ENCODE data around the gene ZIM2.

Gene ZIM2

GRCh38 chr19:56811480-56811879, 29.0 kb downstream of the ZIM2 start:
- DNase-seq (ENCODE audit: insufficient read length, low spot score) = no peak
- no peak for FAIRE-seq

GRCh38 chr19:56810260-56810659, 30.3 kb downstream of the ZIM2 start:
- DNase-seq (ENCODE audit: insufficient read length, low spot score) = no peak
- FAIRE-seq = no peak

GRCh38 chr19:56808717-56809392, 31.7 kb downstream of the ZIM2 start:
- no peak for FAIRE-seq
- DNase-seq (ENCODE audit: insufficient read length, low spot score) = no peak

GRCh38 chr19:56806639-56807038, 33.9 kb downstream of the ZIM2 start:
- DNase-seq (ENCODE audit: insufficient read length, low spot score) (no peak), FAIRE-seq (no peak)

GRCh38 chr19:56778351-56778750, 62.2 kb downstream of the ZIM2 start:
- no peak for FAIRE-seq
- no peak for DNase-seq (ENCODE audit: insufficient read length, low spot score)

DNA sequence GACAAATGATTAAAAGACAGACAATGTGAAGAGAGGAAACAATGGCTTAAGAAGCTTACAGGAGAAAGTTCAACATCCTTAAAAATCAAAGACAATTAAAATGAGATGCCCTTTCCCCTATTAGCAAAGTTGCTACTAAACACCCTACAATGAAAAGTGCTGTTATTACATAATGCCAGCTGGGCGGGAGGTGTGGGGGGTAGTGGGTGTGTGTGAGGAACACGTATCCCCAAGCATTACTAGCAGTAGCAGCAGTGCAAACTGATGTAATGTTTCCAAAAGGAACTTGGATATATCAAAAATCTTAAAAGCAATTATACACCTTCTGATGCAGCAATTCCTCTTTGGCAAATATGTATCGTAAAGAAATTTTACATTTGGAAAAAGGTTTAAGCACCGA, 70.9 kb downstream of the ZIM2 start:
- no peak for DNase-seq (ENCODE audit: insufficient read length, low spot score)
- FAIRE-seq = no peak

DNA sequence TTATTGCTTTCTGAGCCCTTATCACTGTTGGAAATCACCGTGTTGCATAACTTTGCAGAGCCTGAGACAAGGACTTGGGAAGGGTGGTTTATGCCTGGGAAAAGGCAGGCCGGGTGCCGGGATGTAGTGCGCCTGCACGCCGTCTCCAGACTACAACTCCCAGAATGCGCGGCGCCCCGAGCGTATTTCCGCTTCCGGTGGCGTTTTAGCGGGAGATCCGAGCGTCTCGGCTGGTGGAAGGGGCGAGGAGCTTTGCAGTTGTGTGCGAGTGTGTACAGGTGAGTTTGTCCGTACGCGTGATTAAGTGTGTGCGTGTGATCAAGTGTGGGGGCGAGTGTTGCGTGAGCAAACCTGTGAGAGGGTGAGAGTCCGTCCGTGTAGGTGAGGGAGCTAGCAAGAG, 75.4 kb downstream of the ZIM2 start:
- DNase-seq (ENCODE audit: insufficient read length, low spot score) (no peak), FAIRE-seq (no peak)

DNA sequence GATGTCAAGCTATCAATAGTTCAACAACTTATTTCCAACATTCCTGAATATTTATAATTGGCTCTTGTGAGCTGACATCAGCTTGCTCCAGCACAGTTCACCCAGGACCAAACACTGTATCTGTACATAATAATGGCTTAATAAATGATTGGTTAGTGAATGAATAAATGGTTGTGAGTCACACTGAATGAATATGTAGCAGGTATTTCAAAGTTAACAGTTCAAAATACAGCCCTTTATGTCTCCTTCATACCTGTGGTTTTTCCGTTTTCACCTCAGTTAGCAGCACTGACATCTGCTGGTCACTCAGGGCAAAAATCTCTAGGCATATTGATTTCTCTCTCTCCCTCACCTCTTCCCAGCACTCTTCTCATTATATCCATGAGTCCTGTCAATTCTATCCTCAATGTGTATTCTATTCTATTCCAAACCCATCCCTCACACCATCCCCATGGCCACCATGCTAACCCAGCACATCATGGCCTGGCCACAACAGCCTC, 76.3 kb downstream of the ZIM2 start:
- FAIRE-seq = no peak

DNA sequence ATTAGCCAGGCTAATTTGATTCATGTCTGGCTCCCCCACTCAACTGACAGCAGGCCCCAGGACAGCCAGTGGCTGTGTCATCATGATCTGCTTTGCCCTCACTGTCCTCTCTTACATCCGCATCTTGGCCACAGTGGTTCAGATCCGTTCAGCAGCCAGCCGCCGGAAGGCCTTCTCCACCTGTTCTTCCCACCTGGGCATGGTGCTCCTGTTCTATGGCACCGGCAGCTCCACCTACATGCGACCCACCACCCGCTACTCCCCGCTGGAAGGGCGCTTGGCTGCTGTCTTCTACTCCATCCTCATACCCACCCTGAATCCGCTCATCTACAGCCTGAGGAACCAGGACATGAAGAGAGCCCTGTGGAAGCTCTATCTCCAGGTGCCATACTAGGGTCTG, 79.7 kb downstream of the ZIM2 start:
- DNase-seq (ENCODE audit: insufficient read length, low spot score) (no peak), FAIRE-seq (no peak)

More for the DNA sequence above, 76.3 kb downstream of the ZIM2 start:
- DNase-seq (ENCODE audit: insufficient read length, low spot score) = no peak

GRCh38 chr19:56759531-56759930, 81.0 kb downstream of the ZIM2 start:
- DNase-seq (ENCODE audit: insufficient read length, low spot score) (no peak), FAIRE-seq (no peak)

- FAIRE-seq (no peak), DNase-seq (ENCODE audit: insufficient read length, low spot score) (no peak)
Measured at GRCh38 chr19:56751078-56751489, 89.4 kb downstream of the ZIM2 start.

GRCh38 chr19:56750658-56751057, 89.9 kb downstream of the ZIM2 start:
- DNase-seq (ENCODE audit: insufficient read length, low spot score) = no peak
- FAIRE-seq = no peak

GRCh38 chr19:56748378-56748777, 92.1 kb downstream of the ZIM2 start:
- no peak for FAIRE-seq

DNA sequence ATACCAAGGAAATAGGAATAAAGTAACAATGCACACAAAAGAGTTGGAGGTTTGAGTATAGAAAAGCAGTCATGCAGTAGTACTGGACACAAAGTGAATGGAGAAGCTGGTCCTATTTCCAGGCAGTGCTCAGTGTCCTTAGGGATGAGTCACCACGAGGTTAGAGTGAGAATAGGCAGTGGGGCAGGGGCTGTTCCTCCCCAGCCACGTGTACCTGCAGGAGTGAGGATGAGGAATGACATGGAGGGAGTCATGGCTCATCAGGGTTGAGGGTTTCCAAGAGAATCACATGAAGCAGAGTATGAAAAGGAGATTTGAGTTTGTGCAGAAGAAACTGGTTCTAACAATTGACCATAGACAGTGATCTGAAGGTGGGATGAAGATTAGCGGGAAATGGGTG, 94.2 kb downstream of the ZIM2 start:
- FAIRE-seq = no peak
- no peak for DNase-seq (ENCODE audit: insufficient read length, low spot score)

More at GRCh38 chr19:56748378-56748777, 92.1 kb downstream of the ZIM2 start:
- DNase-seq (ENCODE audit: insufficient read length, low spot score) = no peak

GRCh38 chr19:56740501-56740900, 100.0 kb downstream of the ZIM2 start:
- FAIRE-seq (no peak), DNase-seq (ENCODE audit: insufficient read length, low spot score) (no peak)

GRCh38 chr19:56736571-56736970, 104.0 kb downstream of the ZIM2 start:
- FAIRE-seq (no peak), DNase-seq (ENCODE audit: insufficient read length, low spot score) (no peak)

DNA sequence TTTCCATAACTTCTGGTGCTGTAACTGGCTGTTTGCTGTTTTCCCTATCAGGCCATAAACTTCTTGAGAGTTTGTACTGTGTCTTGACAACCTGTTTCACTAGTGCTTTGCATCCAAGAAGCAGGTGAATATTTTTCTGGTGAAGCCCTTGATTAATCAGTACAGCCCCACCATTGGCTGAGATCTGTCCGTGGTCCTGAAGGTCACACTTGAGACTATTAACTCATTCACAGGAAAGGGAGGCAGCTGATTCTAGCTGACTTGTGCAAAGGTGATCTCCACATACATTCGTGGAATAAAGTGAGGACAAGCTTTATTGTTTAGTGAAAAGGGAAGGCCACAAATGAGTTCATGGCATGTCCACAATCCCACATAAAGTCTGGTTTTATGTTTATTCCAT, 107.5 kb downstream of the ZIM2 start:
- DNase-seq (ENCODE audit: insufficient read length, low spot score) = no peak
- no peak for FAIRE-seq

DNA sequence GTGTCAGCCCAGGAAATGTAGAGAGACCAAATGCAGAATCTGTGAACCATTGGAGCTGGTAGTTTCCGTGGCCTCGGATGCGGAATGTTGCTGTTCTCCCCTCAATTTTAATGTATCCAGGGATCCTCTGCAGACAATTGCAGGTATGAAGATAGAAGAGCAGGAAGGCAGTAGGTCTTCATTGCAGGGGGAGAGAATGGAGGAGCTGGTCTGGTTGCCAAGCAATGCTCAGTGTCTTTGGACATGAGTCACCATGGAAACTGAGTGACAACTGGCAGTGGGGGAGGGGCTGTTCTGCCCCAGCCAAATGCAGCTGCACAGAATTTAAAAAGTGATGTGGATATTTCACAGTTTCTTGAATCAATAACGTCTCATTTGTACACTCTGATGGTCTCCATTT, 112.8 kb downstream of the ZIM2 start:
- FAIRE-seq (no peak), DNase-seq (ENCODE audit: insufficient read length, low spot score) (no peak)

- DNase-seq (ENCODE audit: insufficient read length, low spot score) (no peak), FAIRE-seq (no peak)
Measured at GRCh38 chr19:56725829-56726424, 114.6 kb downstream of the ZIM2 start.

Data from GM19239 (cell line).